Stimulated activated CD4-positive, alpha-beta T cell treated with anti-CD3 and anti-CD28 coated beads, Interleukin-1b, Interleukin-23, amount 100 ng/mL, for 48 hours (primary cell): ENCODE results near the gene KRTAP4-11.
"Not testable (repeated sequence)": the region's sequence is repeated elsewhere in the genome, so short reads cannot be mapped to it uniquely, and the experiment has no call there.

ENCODE experiments used
- DNase-seq: peaks from one replicate; pipeline ENCODE4 v3.0.0-alpha.2; 2020

KRTAP4-11 gene

DNA sequence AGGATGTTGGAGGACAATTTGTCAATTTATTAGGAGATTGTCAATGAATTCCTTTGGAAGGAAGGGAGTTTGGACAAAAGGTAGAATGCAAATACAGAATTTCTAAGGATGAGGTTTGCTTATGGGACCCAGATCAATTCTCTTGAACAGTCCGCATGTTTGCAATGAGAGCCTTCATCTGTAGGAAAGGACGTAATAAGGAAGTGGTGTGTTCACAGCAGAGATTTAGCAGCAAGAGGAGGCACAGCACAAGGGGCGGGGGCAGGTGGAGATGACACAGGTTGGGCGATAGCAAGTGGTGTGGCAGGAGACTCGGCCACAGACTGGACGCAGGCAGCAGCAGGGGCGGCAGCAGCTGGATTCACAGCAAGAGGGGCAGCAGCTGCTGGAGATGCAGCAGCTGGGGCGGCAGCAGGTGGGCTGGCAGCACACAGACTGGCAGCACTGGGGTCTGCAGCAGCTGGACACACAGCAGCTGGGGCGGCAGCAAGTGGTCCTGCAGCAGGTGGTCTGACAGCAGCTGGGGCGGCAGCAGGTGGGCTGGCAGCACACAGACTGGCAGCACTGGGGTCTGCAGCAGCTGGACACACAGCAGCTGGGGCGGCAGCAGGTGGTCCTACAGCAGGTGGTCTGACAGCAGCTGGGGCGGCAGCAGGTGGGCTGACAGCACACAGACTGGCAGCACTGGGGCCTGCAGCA lies 5.3 kb upstream of the KRTAP4-11 start:
- DNase-seq = not testable (repeated sequence)

DNA sequence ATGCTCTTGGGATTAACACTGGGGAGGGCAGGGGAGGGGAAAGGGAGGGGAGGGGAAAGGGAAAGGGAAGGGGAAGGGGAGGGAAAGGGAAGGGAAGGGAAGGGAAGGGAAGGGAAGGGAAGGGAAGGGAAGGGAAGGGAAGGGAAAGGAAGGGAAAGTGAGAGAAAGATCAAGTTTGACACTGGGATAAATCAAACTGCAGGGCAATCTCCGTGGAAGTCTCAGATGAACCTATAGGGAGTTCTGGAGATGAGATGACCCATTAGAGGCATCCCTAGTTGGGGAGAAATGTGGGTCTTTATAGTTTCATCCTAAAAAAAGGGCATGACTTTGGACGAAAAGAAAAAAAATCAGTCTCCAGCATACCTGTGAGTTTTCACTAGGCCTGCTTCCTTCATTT lies 3.6 kb upstream of the KRTAP4-11 start:
- DNase-seq = no peak

DNA sequence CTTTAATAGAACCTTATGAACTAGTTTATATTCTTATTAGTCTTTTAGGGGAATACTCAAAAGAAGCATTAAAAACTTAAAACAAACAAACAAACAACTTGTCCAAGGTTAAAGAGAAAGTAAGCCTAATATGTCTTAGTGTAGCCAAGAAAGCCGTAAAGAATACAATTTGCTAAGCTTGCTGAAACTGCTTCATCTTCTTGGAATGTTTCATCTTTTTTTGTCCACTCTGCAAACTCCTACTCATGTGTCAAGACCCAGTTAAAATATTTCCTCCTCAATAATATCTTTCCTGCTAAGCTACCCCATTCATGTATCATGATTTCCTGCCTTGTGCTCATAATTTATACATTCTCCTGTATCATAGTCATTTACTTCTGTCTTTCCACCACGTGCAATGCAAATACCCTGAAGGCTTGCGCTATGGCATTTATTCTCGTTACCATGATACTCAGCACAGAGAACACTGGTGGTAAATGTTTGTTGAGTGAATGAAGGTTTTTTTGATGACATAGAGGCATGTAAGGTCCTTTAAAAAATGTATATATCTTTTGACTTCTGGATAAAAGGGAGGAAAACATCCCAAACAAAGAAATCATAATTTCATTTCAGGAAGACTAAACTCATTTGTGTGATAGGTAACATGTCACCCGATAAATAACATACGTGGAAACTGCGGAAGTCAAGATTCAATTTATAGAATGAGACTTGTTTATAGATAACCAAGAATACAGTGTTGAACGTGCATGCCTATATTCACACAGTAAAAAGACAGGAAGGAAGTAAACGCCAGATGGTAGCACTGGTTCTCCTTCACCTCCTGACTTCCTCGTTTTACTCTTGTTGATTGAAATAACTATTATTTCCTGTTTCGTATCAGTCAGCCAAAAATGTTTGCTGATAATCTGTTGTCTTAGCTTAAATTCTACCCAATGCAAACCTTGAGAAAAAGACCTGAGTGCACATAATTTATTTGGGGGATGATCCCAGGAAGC lies 1.8 kb upstream of the KRTAP4-11 start:
- not testable (repeated sequence) for DNase-seq

DNA sequence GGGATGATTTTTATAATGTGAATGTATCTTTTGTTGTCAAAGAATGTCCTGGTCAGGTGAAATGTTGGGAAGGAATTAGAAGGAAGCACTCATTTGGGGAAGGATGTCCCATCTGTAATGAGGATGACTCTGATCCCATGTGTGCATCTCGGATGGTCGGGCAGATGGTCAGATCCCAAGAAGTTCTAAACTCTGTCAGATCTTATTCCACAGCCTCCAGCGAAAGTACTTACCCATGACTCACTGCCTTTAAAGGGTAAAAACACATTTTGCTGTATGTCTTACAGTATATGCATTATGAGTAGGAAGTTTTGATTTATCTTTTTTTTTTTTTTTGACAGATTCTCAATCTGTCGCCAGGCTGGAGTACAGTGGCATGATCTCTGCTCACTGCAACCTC lies 548 bp upstream of the KRTAP4-11 start:
- DNase-seq = no peak

DNA sequence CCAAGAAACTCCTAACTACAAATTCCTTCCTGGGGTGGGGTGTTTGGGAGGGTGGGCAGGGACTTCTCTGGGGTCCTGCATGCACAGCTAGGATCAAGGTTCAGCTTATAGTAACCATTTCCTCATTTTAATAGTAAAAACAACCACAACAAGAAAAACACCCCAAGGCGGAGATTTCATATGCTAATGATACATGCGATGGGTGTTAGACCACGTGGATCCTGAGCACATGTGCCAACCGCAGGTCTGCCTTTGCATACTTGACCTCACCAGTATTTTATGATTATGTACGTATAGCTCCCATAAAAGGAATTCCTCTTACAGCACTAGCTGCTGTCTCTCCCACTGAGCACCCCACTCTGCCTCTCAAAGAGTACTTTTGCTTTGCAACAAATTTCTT lies 1.9 kb downstream of the KRTAP4-11 start:
- DNase-seq = no peak

DNA sequence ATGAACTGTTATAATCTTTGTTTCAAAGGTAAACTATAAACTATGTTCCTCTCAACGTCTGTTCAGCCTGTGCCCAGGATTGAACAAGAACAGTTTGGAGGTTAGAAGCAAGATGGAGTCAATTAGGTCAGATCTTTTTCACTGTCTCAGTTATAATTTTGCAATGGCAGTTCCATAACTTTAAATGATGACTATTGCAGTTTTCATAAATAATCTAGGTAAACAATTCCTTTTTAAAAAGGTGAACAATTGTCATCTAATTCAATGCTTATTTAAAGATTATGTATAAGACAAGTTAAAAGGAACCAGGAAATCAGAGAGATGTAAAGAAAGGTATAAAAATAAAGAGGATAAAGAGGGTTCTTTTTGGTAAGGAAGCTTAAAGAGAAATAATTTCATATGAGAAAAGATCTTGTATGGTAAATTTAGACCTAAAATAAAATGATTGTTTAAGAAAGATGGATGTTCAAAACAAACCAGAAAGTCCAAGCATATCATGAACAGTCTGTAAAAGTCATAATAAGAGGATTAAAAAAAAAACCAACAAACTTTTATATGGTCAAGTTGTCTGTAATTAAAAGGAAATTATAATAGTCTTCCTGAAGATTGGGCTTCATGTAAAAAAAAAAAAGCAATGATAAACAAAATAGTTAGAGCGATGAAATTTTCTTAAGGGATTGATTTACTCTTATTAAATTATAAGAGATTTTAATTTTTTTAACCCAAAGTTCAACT lies 6.9 kb downstream of the KRTAP4-11 start:
- no peak for DNase-seq

DNA sequence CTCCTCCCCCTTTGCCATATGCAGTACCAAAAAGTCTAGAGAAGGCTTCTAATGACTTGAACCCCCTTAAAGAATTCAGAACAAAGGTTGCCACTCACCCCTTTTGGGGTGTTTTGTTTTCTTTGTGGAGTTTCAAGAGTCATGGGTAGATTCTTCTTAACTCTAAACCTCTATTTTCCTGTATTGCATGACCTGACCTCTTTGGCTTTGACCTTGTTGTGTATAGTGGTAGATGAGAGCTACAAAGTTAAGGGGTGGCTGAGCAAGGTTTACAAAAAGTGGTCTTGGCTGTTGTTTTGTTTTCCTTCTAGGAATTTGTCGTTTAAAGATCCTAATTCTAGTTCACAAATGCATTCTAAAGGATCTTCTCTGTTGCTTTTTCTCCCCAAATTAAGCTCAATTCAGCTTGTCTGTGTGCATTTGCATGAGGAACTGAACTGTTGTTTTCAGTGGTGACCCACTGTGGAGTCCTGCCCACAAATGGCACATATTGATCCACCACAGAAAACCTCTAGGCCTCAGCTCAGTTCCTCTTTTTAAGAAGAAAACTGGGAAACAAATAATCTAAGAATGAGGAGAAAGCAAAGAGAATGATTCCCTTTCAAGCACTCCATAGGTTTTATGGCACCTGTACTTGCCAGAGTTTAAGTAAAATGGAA lies 9.3 kb downstream of the KRTAP4-11 start:
- not testable (repeated sequence) for DNase-seq

DNA sequence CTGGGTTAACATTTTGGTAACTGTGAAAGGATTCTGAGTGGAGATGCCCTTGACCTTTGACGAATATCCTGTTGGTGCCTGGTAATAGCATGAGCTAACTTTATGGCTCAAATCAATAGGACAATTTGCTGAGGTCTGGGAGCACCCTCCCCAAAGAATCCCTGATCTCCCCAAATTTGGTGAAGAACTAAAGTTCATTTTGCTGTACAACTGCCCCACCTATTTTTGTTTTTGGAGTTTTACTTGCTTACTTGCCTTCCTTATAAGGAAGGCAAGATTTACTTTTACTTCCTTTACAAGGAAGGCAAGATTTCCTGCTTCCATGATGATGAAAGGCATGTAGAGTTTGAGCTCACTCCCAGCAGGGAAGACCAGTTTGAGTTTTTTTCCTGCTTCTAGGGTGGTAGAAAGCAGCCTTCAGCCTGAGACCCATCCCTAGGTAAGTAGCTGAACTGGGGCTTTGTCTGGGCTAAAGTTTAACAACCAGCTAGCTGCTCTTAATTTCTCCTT lies 10.2 kb downstream of the KRTAP4-11 start:
- no peak for DNase-seq

DNA sequence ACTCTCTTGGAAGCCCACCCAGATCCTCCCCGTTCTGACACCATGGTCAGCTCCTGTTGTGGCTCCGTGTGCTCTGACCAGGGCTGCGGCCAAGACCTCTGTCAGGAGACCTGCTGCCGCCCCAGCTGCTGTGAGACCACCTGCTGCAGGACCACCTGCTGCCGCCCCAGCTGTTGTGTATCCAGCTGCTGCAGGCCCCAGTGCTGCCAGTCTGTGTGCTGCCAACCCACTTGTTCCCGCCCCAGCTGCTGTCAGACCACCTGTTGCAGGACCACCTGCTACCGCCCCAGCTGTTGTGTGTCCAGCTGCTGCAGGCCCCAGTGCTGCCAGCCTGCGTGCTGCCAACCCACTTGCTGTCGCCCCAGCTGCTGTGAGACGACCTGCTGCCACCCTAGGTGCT lies 12.8 kb downstream of the KRTAP4-11 start, which contains the start of gene KRTAP4-9:
KRTAP4-9 (plus strand) TSS at position 43 of the 400 bp plus-strand sequence; CDS start at position 43, 0 bp downstream.
- not testable (repeated sequence) for DNase-seq

DNA sequence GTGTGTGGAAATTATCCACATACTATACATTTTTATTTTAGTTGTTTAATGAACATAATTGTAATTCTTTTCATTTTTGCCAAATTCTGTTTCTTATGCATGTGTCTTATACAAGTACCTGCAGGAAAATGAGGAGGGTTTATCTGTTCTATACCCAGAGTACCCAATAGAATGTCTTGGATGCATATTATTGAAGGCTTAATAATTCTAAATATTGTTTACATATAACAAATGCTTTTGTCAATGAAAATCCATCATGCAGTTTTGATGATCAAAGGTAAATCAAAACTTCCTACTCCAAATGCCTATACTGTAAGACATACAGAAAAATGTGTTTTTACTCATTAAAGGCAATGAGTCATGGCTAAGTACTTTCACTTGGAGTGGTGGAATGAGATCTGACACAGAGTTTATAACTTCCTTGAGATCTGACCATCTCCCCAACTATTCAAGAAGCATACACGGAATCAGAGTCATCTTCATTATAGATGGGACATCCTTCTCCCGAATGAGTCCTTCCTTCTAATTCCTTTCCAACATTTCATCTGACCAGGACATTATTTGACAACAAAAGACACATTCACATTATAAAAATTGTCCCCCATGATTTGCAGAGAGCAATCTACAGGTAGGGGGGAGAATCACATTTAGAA lies 13.7 kb downstream of the KRTAP4-11 start:
- DNase-seq = not testable (repeated sequence)

DNA sequence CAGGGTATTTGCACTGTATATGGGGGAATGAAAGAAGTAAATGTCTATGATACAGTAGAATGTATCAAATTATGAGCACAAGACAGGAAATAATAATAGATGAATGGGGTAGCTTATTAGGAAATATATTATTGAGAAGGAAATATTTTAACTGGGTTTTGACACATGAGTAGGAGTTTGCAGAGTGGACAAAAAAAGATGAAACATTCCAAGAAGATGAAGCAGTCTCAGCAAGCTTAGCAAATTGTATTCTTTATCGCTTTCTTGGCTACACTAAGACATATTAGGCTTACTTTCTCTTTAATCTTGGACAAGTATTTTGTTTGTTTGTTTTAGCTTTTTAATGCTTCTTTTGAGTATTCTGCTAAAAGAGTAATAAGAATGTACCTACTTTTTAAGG lies 14.3 kb downstream of the KRTAP4-11 start:
- DNase-seq = no peak

DNA sequence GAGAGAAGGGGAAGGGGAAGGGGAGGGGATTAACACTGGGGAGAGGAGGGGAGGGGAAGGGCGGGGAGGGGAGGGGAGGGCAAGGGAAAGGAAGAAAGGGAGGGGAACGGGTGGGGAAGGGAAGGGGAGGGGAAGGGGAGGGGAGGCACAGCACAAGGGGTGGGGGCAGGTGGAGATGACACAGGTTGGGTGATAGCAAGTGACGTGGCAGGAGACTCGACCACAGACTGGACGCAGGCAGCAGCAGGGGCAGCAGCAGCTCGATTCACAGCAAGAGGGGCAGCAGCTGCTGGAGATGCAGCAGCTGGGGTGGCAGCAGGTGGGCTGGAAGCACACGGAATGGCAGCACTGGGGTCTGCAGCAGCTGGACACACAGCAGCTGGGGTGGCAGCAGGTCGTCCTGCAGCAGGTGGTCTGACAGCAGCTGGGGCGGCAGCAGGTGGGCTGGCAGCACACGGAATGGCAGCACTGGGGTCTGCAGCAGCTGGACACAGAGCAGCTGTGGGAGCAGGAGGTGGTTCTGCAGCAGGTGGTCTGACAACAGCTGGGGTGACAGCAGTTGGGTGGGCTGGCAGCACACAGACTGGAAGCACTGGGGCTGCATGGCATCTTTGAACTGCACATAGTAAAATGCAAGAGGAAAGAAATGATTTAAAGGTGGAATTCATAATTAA lies 16.4 kb downstream of the KRTAP4-11 start, which contains the start of gene KRTAP4-16:
KRTAP4-16 (minus strand) TSS at position 624 of the 674 bp plus-strand sequence; CDS start at position 624, 0 bp downstream.
- DNase-seq = no peak

DNA sequence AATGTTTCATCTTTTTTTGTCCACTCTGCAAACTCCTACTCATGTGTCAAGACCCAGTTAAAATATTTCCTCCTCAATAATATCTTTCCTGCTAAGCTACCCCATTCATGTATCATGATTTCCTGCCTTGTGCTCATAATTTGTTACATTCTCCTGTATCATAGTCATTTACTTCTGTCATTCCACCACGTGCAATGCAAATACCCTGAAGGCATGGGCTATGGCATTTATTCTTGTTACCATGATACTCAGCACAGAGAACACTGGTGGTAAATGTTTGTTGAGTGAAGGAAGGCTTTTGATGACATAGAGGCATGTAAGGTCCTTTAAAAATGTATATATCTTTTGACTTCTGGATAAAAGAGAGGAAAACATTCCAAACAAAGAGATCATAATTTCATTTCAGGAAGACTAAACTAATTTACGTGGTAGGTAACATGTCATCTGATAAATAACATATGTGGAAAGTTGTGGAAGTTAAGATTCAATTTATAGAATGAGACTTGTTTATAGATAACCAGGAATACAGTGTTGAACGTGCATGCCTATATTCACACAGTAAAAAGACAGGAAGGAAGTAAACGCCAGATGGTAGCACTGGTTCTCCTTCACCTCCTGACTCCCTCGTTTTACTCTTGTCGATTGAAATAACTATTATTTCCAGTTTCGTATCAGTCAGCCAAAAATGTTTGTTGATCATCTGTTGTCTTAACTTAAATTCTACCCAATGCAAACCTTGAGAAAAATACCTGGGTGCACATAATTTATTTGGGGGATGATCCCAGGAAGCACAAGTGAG lies 18.3 kb downstream of the KRTAP4-11 start:
- not testable (repeated sequence) for DNase-seq

DNA sequence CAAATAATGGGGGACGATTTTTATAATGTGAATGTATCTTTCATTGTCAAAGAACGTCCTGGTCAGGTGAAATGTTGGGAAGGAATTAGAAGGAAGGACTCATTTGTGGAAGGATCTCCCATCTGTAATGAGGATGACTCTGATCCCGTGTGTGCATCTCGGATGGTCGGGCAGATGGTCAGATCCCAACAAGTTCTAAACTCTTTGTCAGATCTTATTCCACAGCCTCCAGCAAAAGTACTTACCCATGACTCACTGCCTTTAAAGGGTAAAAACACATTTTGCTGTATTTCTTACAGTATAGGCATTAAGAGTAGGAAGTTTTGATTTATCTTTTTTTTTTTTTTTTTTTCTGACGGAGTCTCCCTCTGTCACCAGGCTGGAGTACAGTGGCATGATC lies 19.7 kb downstream of the KRTAP4-11 start:
- DNase-seq = no peak

DNA sequence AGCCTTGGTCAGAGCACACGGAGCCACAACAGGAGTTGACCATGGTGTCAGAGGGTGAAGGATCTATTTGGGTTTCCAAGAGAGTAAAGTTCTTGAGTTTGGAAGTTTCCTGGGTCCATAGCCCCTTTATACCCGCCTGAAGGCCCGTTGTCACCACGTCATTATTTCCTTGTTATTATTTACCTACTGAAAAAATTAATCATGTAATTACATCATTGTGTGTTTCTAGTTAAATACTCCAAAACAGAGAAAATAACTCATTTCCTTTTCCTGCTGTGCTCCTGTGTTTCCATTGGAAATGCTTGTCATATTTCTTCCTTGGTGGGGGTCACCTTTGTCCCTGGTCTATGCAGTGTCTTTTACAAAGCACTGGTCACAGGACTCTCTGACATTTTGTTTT lies 20.1 kb downstream of the KRTAP4-11 start, which contains the start of gene KRTAP4-8:
KRTAP4-8 (minus strand) TSS at position 101 of the 400 bp plus-strand sequence; CDS start at position 43, 58 bp downstream.
- DNase-seq = no peak

DNA sequence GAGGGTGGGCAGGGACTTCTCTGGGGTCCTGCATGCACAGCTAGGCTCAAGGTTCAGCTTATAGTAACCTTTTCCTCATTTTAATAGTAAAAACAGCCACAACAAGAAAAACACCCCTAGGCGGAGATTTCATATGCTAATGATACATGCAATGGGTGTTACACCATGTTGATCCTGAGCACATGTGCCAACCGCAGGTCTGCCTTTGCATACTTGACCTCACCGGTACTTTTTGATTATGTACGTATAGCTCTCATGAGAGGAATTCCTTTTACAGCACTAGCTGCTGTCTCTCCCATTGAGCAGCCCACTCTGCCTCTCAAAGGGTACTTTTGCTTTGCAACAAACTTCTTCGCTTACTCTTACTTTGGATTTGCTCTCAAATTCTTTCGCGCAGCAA lies 22.1 kb downstream of the KRTAP4-11 start:
- no peak for DNase-seq

DNA sequence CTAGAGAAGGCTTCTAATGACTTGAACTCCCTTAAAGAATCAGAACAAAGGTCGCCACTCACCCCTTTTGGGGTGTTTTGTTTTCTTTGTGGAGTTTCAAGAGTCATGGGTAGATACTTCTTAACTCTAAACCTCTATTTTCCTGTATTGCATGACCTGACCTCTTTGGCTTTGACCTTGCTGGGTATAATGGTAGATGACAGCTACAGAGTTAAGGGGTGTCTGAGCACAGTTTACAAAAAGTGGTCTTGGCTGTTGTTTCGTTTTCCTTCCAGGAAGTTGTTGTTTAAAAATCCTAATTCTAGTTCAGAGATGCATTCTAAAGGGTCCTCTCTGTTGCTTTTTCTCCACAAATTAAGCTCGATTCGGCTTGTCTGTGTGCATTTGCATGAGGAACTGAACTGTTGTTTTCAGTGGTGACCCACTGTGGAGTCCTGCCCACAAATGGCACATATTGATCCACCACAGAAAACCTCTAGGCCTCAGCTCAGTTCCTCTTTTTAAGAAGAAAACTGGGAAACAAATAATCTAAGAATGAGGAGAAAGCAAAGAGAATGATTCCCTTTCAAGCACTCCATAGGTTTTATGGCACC lies 29.3 kb downstream of the KRTAP4-11 start:
- DNase-seq = not testable (repeated sequence)

DNA sequence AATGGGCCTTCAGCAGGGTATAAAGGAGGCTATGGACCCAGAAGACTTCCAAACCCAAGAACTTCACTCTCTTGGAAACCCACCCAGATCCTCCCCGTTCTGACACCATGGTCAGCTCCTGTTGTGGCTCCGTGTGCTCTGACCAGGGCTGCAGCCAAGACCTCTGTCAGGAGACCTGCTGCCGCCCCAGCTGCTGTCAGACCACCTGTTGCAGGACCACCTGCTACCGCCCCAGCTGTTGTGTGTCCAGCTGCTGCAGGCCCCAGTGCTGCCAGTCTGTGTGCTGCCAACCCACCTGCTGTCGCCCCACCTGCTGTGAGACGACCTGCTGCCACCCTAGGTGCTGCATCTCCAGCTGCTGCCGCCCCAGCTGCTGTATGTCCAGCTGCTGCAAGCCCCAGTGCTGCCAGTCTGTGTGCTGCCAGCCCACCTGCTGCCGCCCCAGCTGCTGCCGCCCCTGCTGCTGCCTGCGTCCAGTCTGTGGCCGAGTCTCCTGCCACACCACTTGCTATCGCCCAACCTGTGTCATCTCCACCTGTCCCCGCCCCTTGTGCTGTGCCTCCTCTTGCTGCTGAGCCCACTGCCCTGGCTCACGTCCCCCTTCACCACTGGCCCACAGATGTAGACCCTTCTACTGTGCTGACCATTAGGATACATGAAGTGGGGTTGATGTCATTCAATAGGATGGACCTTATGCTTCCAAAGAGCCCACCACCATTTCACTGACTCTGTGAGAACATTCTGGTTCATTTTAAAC lies 33.9 kb downstream of the KRTAP4-11 start, which contains the start of gene KRTAP4-7:
KRTAP4-7 (plus strand) TSS at position 51 of the 757 bp plus-strand sequence; CDS start at position 108, 57 bp downstream.
- not testable (repeated sequence) for DNase-seq
